ENCODE data around the gene CYP4X1.
"Not testable (repeated sequence)": the region's sequence is repeated elsewhere in the genome, so short reads cannot be mapped to it uniquely, and the experiment has no call there.

CYP4X1 gene

DNA sequence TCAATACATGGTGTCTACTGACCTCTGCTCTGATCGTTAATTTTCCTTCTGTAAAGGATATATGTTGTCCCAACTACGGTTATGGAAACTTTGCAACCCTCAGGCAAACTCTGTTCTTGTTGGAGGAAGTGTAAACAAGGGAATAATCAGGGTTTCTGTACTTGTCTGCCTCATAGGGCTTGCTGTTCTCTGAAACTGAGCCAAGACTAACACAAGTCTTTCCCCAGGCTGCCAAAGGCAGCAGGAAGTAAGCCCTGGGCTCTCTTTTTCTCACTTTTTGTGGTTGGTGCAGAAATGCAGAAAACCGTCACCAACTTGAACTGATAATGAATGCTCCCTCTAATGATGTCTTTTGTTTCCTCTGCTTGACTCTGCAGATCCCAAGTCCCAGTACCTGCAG is 7.6 kb downstream of the CYP4X1 start:
- no peak overlapping the region for H3K4me3 ChIP-seq (ENCODE audit: low read depth, low read length)
- no peak for TF ChIP-seq CTCF (IDR thresholded peaks at IDR 0.05; ENCODE audit: insufficient read depth, low read depth, low read length, missing control alignments)
- no peak for DNase-seq (ENCODE audit: low read depth)

DNA sequence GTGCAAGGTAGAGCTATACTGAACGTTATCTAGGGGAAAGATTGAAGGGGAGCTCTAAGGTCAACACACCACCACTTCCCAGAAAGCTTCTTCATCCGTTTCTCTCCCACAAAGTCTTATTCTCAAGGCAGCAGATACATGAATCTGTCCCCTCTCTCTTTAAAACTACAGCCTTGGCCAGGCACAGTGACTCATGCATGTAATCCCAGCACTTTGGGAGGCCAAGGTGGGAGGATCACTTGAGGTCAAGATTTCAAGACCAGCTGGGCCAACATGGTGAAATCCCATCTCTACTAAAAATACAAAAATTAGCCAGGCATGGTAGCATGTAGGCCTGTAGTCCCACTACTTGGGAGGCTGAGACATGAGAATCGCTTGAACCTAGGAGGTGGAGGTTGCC is 8.1 kb downstream of the CYP4X1 start:
- DNase-seq (ENCODE audit: low read depth): no peak
- no peak for TF ChIP-seq CTCF (IDR thresholded peaks at IDR 0.05; ENCODE audit: insufficient read depth, low read depth, low read length, missing control alignments)
- H3K4me3 ChIP-seq (ENCODE audit: low read depth, low read length): no peak overlapping the region

DNA sequence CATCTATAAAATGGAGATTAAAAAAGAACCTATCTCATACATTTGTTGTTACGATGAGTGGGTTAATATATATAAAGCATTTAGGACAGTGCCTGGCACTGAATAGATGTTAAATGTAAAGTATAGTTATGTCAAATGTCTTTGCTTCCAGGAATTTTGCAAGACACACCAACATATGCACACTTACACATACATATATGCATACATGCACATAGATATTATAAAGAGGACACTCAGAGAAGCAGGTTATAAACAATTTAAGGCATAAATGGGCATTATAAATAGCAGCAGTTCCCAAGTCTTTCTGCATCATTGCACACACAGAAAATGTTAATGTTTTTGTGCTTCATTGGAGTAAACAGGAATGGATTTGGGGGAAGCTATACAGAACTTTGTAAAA is 13.3 kb downstream of the CYP4X1 start:
- H3K4me3 ChIP-seq (ENCODE audit: low read depth, low read length): no peak overlapping the region
- no peak for TF ChIP-seq CTCF (IDR thresholded peaks at IDR 0.05; ENCODE audit: insufficient read depth, low read depth, low read length, missing control alignments)
- no peak for DNase-seq (ENCODE audit: low read depth)

- DNase-seq (ENCODE audit: low read depth): no peak
- H3K4me3 ChIP-seq (ENCODE audit: low read depth, low read length): no peak overlapping the region
- no peak for TF ChIP-seq CTCF (IDR thresholded peaks at IDR 0.05; ENCODE audit: insufficient read depth, low read depth, low read length, missing control alignments)
Observed at GRCh38 chr1:47059376-47059775, 35.9 kb downstream of the CYP4X1 start.

GRCh38 chr1:47067097-47067594 is 43.7 kb downstream of the CYP4X1 start, which contains the start of gene CYP4Z1:
Gene CYP4Z1 (plus strand): TSS chr1:47067231. CDS start chr1:47067491, 260 bp downstream.
- no peak for TF ChIP-seq CTCF (IDR thresholded peaks at IDR 0.05; ENCODE audit: insufficient read depth, low read depth, low read length, missing control alignments)
- H3K4me3 ChIP-seq (ENCODE audit: low read depth, low read length): no peak within 1 kb of the TSS
- DNase-seq (ENCODE audit: low read depth): no peak

- not testable (repeated sequence) for H3K4me3 ChIP-seq (ENCODE audit: low read depth, low read length); DNase-seq (ENCODE audit: low read depth)
Observed at GRCh38 chr1:47069080-47069479, 45.6 kb downstream of the CYP4X1 start.

- not testable (repeated sequence) for H3K4me3 ChIP-seq (ENCODE audit: low read depth, low read length); DNase-seq (ENCODE audit: low read depth)
Observed at GRCh38 chr1:47069509-47069908, 46.0 kb downstream of the CYP4X1 start.

GRCh38 chr1:47089356-47089755 is 65.9 kb downstream of the CYP4X1 start:
- DNase-seq (ENCODE audit: low read depth): peak; percentile 32
- H3K4me3 ChIP-seq (ENCODE audit: low read depth, low read length): not testable (repeated sequence)
- peak; percentile 42 for TF ChIP-seq CTCF (IDR thresholded peaks at IDR 0.05; ENCODE audit: insufficient read depth, low read depth, low read length, missing control alignments)

Measured in GM12865 (cell line).